ENCODE measurements around the gene SLC35E3. TPM values are rescaled to one million over a fixed set of nuclear protein-coding genes. Genes with fewer than 3 reads are reported as not detected.

Gene SLC35E3
- total RNA-seq, 1 donor from 2014 or later, result 16.5 TPM

GRCh38 chr12:68824131-68824530 lies 78.2 kb downstream of the SLC35E3 start:
- Histone ChIP-seq H3K36me3 (peaks cover 99% of the 10 kb centered on the region), H3K27ac (no peak overlapping the region), H3K9me3 (no peaks in the 10 kb centered on the region), H3K4me3 (no peak overlapping the region), H3K27me3 (ENCODE audit: low read depth) (no peaks in the 10 kb centered on the region), H3K4me1 (no peaks in the 10 kb centered on the region)
- ATAC-seq, result no peak
- intact Hi-C loops (cut with DNase I), result no loop called here
- no peak for DNase-seq
- TF ChIP-seq CTCF (IDR thresholded peaks at IDR 0.05), result no peak

- Histone ChIP-seq H3K4me1 (no peaks in the 10 kb centered on the region), H3K36me3 (peaks cover 99% of the 10 kb centered on the region), H3K27ac (no peak overlapping the region), H3K9me3 (no peaks in the 10 kb centered on the region), H3K27me3 (ENCODE audit: low read depth) (no peaks in the 10 kb centered on the region), H3K4me3 (no peak overlapping the region)
- TF ChIP-seq CTCF (IDR thresholded peaks at IDR 0.05), result no peak
- DNase-seq (no peak), ATAC-seq (no peak)
- intact Hi-C loops (cut with DNase I), result no loop called here
These were observed 78.7 kb downstream of the SLC35E3 start for GRCh38 chr12:68824597-68825250.

- H3K4me3 ChIP-seq, result no peak overlapping the region
- no peak for ATAC-seq
These were observed 79.7 kb downstream of the SLC35E3 start for GRCh38 chr12:68825569-68826217.

GRCh38 chr12:68827895-68828671 lies 82.1 kb downstream of the SLC35E3 start:
- Histone ChIP-seq H3K4me3 (no peak overlapping the region), H3K27ac (no peak overlapping the region), H3K4me1 (no peaks in the 10 kb centered on the region), H3K36me3 (peaks cover 96% of the 10 kb centered on the region), H3K27me3 (ENCODE audit: low read depth) (no peaks in the 10 kb centered on the region), H3K9me3 (no peaks in the 10 kb centered on the region)
- intact Hi-C loops (cut with DNase I), result no loop called here
- no peak for TF ChIP-seq CTCF (IDR thresholded peaks at IDR 0.05)
- DNase-seq (no peak), ATAC-seq (no peak)

More at GRCh38 chr12:68825569-68826217, 79.7 kb downstream of the SLC35E3 start:
- Histone ChIP-seq H3K27me3 (ENCODE audit: low read depth) (no peaks in the 10 kb centered on the region), H3K27ac (no peak overlapping the region), H3K4me1 (no peaks in the 10 kb centered on the region), H3K9me3 (no peaks in the 10 kb centered on the region), H3K36me3 (peaks cover 99% of the 10 kb centered on the region)
- no peak for TF ChIP-seq CTCF (IDR thresholded peaks at IDR 0.05)
- intact Hi-C loops (cut with DNase I), result no loop called here
- DNase-seq, result no peak

- peaks cover 94% of the 10 kb centered on the region for H3K36me3 ChIP-seq
These were observed 82.7 kb downstream of the SLC35E3 start for GRCh38 chr12:68828672-68829068.

More at GRCh38 chr12:68828672-68829068, 82.7 kb downstream of the SLC35E3 start:
- DNase-seq (no peak), ATAC-seq (no peak)
- Histone ChIP-seq H3K27me3 (ENCODE audit: low read depth) (no peaks in the 10 kb centered on the region), H3K4me1 (no peaks in the 10 kb centered on the region), H3K4me3 (no peak overlapping the region), H3K27ac (no peak overlapping the region), H3K9me3 (no peaks in the 10 kb centered on the region)
- intact Hi-C loops (cut with DNase I), result no loop called here
- no peak for TF ChIP-seq CTCF (IDR thresholded peaks at IDR 0.05)

Other genes with a start within 250 kb of the SLC35E3 start
- gene RAP1B, start 135.3 kb upstream of the SLC35E3 start, total RNA-seq, result 193 TPM
- gene NUP107, start 59.2 kb upstream of the SLC35E3 start, total RNA-seq, result 30.2 TPM
- 136 TPM for gene MDM2, start 62.0 kb downstream of the SLC35E3 start, total RNA-seq
- 224 TPM for gene CPM, start 187.0 kb downstream of the SLC35E3 start, total RNA-seq